SU-DHL-6 (cell line): ENCODE data around the gene ABTB2.

Experiments
- H2AFZ ChIP-seq: fragments of 200-600 bp; sonication (generic); 2 replicates; pipeline ENCODE4 v1.6.1; 2014; ENCODE audit warnings: low read depth, mild to moderate bottlenecking, moderate library complexity, mixed read lengths, antibody characterized with exemption, low read length; ENCODE audit not compliant: severe bottlenecking
- H3F3A ChIP-seq: fragments of 200-600 bp; shearing (Covaris generic); 2 replicates; pipeline ENCODE4 v1.6.0; 2016; ENCODE audit warnings: antibody characterized with exemption, mild to moderate bottlenecking; ENCODE audit not compliant: insufficient read depth
- H3K27ac ChIP-seq: fragments of 200-600 bp; sonication (generic); 2 replicates; pipeline ENCODE4 v1.5.1; 2016; ENCODE audit warnings: low read depth, mild to moderate bottlenecking, low read length, moderate library complexity, mixed read lengths
- H3K27me3 ChIP-seq: fragments of 200-600 bp; sonication (generic), shearing (Covaris generic); 2 replicates; pipeline ENCODE4 v1.6.0; 2014; ENCODE audit warnings: mild to moderate bottlenecking, low read length
- H3K36me3 ChIP-seq: fragments of 200-600 bp; sonication (generic); 2 replicates; pipeline ENCODE4 v1.6.1; 2014; ENCODE audit warnings: mild to moderate bottlenecking, low read length, mixed read lengths
- H3K4me2 ChIP-seq: fragments of 300-600, 200-600 bp; shearing (Covaris generic), sonication (generic); 2 replicates; pipeline ENCODE4 v1.6.0; 2014; ENCODE audit warnings: low read length, low read depth, mild to moderate bottlenecking; ENCODE audit not compliant: poor library complexity, severe bottlenecking
- H3K4me3 ChIP-seq: fragments of 200-600 bp; sonication (generic); 2 replicates; pipeline ENCODE4 v1.5.1; 2014; ENCODE audit warnings: antibody characterized with exemption, low read length, mild to moderate bottlenecking, mixed read lengths; ENCODE audit not compliant: insufficient read depth, poor library complexity, severe bottlenecking
- H3K79me2 ChIP-seq: fragments of 200-600 bp; sonication (generic); 2 replicates; pipeline ENCODE4 v1.6.1; 2014; ENCODE audit warnings: mild to moderate bottlenecking, low read length, moderate library complexity; ENCODE audit not compliant: insufficient read depth
- H3K9ac ChIP-seq: fragments of 200-600 bp; sonication (generic); 2 replicates; pipeline ENCODE4 v1.7.0; 2014; ENCODE audit warnings: mild to moderate bottlenecking, low read length
- H3K9me2 ChIP-seq: fragments of 200-600 bp; sonication (generic); replicated peaks from 2 replicates; pipeline ENCODE4 v1.6.1; 2014; ENCODE audit warnings: low read length; ENCODE audit not compliant: insufficient read depth
- H3K9me3 ChIP-seq: fragments of 200-600 bp; sonication (generic); 2 replicates; pipeline ENCODE4 v1.6.1; 2014; ENCODE audit warnings: low read length, mixed read lengths; ENCODE audit not compliant: insufficient read depth
- H4K20me1 ChIP-seq: fragments of 200-600 bp; sonication (generic); 2 replicates; pipeline ENCODE4 v1.6.1; 2014; ENCODE audit warnings: low read depth, mild to moderate bottlenecking, antibody characterized with exemption, low read length, moderate library complexity, mixed read lengths
- CTCF ChIP-seq: fragments of 200-600 bp; sonication (generic); IDR thresholded peaks from one replicate; pipeline ENCODE4 v1.5.1; 2017; ENCODE audit warnings: antibody characterized with exemption, mild to moderate bottlenecking, low read length, moderate library complexity; ENCODE audit not compliant: insufficient read depth, poor library complexity, severe bottlenecking
- EZH2phosphoT487 ChIP-seq: fragments of 200-600 bp; sonication (generic), shearing (Covaris generic); conservative IDR thresholded peaks from 2 replicates; pipeline ENCODE4 v1.6.1; 2018; ENCODE audit warnings: mild to moderate bottlenecking, antibody characterized with exemption, low read length, moderate library complexity, mixed read lengths

ABTB2 gene

GRCh38 chr11:34308913-34309585 lies 48.8 kb downstream of the ABTB2 start:
- H3K4me2 ChIP-seq = no peak overlapping the region
- H3K27ac ChIP-seq = no peak overlapping the region
- no peaks in the 10 kb centered on the region for H3K36me3 ChIP-seq
- no peak overlapping the region for H2AFZ ChIP-seq
- no peaks in the 10 kb centered on the region for H3K9me3 ChIP-seq
- H4K20me1 ChIP-seq = no peaks in the 10 kb centered on the region
- no peak overlapping the region for H3K4me3 ChIP-seq
- H3K9me2 ChIP-seq = no peaks in the 10 kb centered on the region
- H3K9ac ChIP-seq = no peak overlapping the region
- no peak for TF ChIP-seq EZH2phosphoT487
- TF ChIP-seq CTCF = no peak
- H3K79me2 ChIP-seq = no peaks in the 10 kb centered on the region
- no peaks in the 10 kb centered on the region for H3K27me3 ChIP-seq
- no peaks in the 10 kb centered on the region for H3F3A ChIP-seq

GRCh38 chr11:34308049-34308912 lies 49.5 kb downstream of the ABTB2 start:
- Histone ChIP-seq H3K9me3 (no peaks in the 10 kb centered on the region), H3K27ac (no peak overlapping the region), H3K9ac (no peak overlapping the region), H4K20me1 (no peaks in the 10 kb centered on the region), H3K27me3 (no peaks in the 10 kb centered on the region), H3K4me3 (no peak overlapping the region), H3K79me2 (no peaks in the 10 kb centered on the region), H3K9me2 (no peaks in the 10 kb centered on the region), H2AFZ (no peak overlapping the region), H3K4me2 (no peak overlapping the region), H3K36me3 (no peaks in the 10 kb centered on the region), H3F3A (no peaks in the 10 kb centered on the region)
- no peak for TF ChIP-seq EZH2phosphoT487
- TF ChIP-seq CTCF = no peak

- Histone ChIP-seq H2AFZ (no peak overlapping the region), H3K4me3 (no peak overlapping the region), H3F3A (no peaks in the 10 kb centered on the region), H3K4me2 (no peak overlapping the region), H3K9ac (no peak overlapping the region), H4K20me1 (no peaks in the 10 kb centered on the region), H3K9me2 (no peaks in the 10 kb centered on the region), H3K27ac (no peak overlapping the region), H3K9me3 (no peaks in the 10 kb centered on the region), H3K27me3 (no peaks in the 10 kb centered on the region), H3K79me2 (no peaks in the 10 kb centered on the region), H3K36me3 (no peaks in the 10 kb centered on the region)
- no peak for TF ChIP-seq CTCF
- TF ChIP-seq EZH2phosphoT487 = no peak
Measured at GRCh38 chr11:34305780-34306179, 52.0 kb downstream of the ABTB2 start.
